KMS-11 (cell line): ENCODE results near the gene HVCN1.
"Not testable (repeated sequence)": the region's sequence is repeated elsewhere in the genome, so short reads cannot be mapped to it uniquely, and the experiment has no call there.

Experiments used
- H2AFZ ChIP-seq: fragments of 200-600 bp; sonication (generic); 2 replicates; pipeline ENCODE4 v1.6.1; 2016; ENCODE audit warnings: antibody characterized with exemption, mixed run types, low read depth
- H3K27ac ChIP-seq: fragments of 200-600 bp; sonication (generic); 2 replicates; pipeline ENCODE4 v1.6.1; 2016; ENCODE audit warnings: mild to moderate bottlenecking, mixed run types
- H3K27me3 ChIP-seq: fragments of 200-600 bp; sonication (generic); 2 replicates; pipeline ENCODE4 v1.6.1; 2017; ENCODE audit warnings: mild to moderate bottlenecking, low read depth, mixed run types, moderate library complexity; ENCODE audit not compliant: insufficient read depth
- H3K36me3 ChIP-seq: fragments of 200-600 bp; sonication (generic); 2 replicates; pipeline ENCODE4 v1.6.1; 2017; ENCODE audit warnings: mild to moderate bottlenecking, mixed run types; ENCODE audit not compliant: insufficient read depth
- H3K4me1 ChIP-seq: fragments of 200-600 bp; sonication (generic); 2 replicates; pipeline ENCODE4 v1.6.1; 2016; ENCODE audit warnings: mild to moderate bottlenecking, low read depth, mixed run types; ENCODE audit not compliant: poor library complexity, severe bottlenecking
- H3K4me2 ChIP-seq: fragments of 200-600 bp; sonication (generic); 2 replicates; pipeline ENCODE4 v1.7.0; 2016; ENCODE audit warnings: mild to moderate bottlenecking, mixed run types
- H3K4me3 ChIP-seq: fragments of 200-600 bp; sonication (generic); IDR thresholded peaks from 2 replicates; pipeline ENCODE4 v1.6.1; 2017; ENCODE audit warnings: low read depth, low read length, mixed read lengths; ENCODE audit not compliant: insufficient read depth
- H3K79me2 ChIP-seq: fragments of 200-600 bp; sonication (generic); 2 replicates; pipeline ENCODE4 v1.6.1; 2016; ENCODE audit warnings: low read depth, mixed run types; ENCODE audit not compliant: insufficient read depth
- H3K9ac ChIP-seq: fragments of 200-600 bp; sonication (generic); 2 replicates; pipeline ENCODE4 v1.6.1; 2016; ENCODE audit warnings: mild to moderate bottlenecking, mixed run types
- H4K20me1 ChIP-seq: fragments of 200-600 bp; sonication (generic); 2 replicates; pipeline ENCODE4 v1.6.1; 2016; ENCODE audit warnings: mild to moderate bottlenecking, mixed run types; ENCODE audit not compliant: insufficient read depth
- TF ChIP-seq, protein P1 (sequence below): fragments of 200-600 bp; sonication (generic); conservative IDR thresholded peaks from 2 replicates; pipeline ENCODE4 v1.6.1; 2017; ENCODE audit warnings: low read depth, mild to moderate bottlenecking, antibody characterized with exemption, low read length, moderate library complexity, mixed read lengths

Gene HVCN1, protein sequence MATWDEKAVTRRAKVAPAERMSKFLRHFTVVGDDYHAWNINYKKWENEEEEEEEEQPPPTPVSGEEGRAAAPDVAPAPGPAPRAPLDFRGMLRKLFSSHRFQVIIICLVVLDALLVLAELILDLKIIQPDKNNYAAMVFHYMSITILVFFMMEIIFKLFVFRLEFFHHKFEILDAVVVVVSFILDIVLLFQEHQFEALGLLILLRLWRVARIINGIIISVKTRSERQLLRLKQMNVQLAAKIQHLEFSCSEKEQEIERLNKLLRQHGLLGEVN

DNA sequence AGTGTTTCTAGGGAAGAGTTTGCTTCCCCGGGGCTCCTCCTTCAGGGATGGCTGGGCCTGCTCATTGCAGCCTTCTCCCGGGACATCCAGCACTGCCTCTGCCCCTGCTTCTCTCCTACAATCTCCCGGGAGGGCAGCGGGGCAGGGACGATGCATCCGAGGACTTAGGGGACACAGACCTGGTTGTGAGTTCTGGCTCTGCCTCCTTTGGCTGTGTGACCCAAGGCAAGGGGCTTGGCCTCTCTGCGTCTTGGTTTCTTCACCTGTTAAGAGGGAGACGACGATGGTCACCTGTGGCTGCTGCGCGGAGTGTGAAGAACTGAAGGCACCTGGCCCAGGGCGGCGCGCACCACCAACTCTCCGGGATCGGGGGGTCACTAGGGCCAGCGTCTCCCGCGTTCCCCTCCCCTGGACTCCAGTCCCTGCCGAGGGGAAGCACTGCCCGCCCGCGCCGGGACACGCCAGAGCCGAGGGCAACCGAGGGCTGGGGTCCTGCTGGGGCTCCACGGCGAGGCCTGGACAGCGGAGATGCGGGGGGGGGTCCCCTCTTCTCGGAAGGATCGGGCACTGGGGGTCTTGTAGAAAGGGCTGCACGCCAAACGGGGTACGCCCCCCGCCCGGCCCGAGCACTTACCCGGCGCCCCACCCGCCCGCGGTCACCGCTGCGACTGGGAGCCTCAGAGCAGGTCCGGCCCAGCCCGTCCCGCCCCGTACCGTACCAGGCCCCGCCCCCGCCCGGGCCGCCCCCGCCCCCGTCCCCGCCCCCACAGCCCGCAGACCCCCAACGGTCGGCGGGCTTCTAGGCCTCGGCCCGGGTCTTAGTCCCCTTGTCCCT is at the start of gene HVCN1:
TSS of gene HVCN1 (minus strand) at position 670 of the 835 bp plus-strand sequence. CDS start 5,870 bp downstream, outside the sequence.
- Histone ChIP-seq H3K9ac (no peak within 1 kb of the TSS), H3K27ac (no peak within 1 kb of the TSS), H4K20me1 (no peaks in the 10 kb centered on the region), H3K36me3 (no peaks in the 10 kb centered on the region), H2AFZ (no peak within 1 kb of the TSS), H3K4me3 (no peak within 1 kb of the TSS), H3K79me2 (no peaks in the 10 kb centered on the region), H3K27me3 (no peaks in the 10 kb centered on the region), H3K4me2 (no peak within 1 kb of the TSS), H3K4me1 (no peaks in the 10 kb centered on the region)
- TF ChIP-seq, protein P1, sequence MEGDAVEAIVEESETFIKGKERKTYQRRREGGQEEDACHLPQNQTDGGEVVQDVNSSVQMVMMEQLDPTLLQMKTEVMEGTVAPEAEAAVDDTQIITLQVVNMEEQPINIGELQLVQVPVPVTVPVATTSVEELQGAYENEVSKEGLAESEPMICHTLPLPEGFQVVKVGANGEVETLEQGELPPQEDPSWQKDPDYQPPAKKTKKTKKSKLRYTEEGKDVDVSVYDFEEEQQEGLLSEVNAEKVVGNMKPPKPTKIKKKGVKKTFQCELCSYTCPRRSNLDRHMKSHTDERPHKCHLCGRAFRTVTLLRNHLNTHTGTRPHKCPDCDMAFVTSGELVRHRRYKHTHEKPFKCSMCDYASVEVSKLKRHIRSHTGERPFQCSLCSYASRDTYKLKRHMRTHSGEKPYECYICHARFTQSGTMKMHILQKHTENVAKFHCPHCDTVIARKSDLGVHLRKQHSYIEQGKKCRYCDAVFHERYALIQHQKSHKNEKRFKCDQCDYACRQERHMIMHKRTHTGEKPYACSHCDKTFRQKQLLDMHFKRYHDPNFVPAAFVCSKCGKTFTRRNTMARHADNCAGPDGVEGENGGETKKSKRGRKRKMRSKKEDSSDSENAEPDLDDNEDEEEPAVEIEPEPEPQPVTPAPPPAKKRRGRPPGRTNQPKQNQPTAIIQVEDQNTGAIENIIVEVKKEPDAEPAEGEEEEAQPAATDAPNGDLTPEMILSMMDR: no peak

DNA sequence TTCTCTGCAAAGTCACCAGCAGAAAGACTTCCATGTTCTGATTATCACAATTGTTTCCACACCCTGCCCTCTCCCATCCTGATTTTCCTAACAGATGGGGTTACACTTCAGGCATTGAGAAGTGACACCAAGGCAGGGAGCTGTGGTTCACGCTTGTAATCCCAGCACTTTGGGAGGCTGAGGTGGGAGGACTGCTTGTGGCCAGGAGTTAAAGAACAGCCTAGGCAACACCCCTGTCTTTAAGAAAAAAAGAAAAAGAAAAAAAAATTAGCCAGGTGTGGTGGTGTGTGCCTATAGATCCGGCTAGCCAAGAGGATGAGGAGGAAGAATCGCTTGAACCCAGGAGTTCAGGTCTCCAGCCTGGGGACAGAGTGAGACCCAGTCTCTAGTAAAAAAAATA is 48.6 kb upstream of the HVCN1 start:
- H3K4me2 ChIP-seq: no peak overlapping the region
- H4K20me1 ChIP-seq: peaks cover 72% of the 10 kb centered on the region
- peaks cover 68% of the 10 kb centered on the region for H3K4me1 ChIP-seq
- H3K4me3 ChIP-seq: no peak overlapping the region
- TF ChIP-seq, protein P1: no peak
- no peak overlapping the region for H3K27ac ChIP-seq
- H2AFZ ChIP-seq: no peak overlapping the region
- no peak overlapping the region for H3K9ac ChIP-seq
- H3K79me2 ChIP-seq: peaks cover 100% of the 10 kb centered on the region
- H3K27me3 ChIP-seq: no peaks in the 10 kb centered on the region
- no peaks in the 10 kb centered on the region for H3K36me3 ChIP-seq

DNA sequence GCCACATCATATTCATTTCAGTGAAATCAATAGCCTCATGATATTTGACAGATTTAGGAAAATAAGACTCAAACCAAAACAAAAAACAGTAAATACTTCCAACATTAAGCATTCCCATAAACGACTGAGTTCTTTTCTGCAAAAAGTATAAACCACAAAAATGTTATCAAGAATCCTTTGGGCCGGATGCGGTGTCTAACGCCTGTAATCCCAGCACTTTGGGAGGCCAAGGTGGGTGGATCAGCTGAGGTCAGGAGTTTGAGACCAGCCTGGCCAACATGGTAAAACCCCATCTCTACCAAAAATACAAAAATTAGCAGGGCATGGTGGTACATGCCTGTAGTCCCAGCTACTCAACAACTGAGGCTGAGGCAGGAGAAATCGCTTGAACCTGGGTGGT is 48.1 kb upstream of the HVCN1 start:
- Histone ChIP-seq H4K20me1 (peaks cover 77% of the 10 kb centered on the region), H3K79me2 (peaks cover 100% of the 10 kb centered on the region), H3K4me1 (peaks cover 74% of the 10 kb centered on the region)
- not testable (repeated sequence) for H3K4me3 ChIP-seq, H2AFZ ChIP-seq, H3K9ac ChIP-seq, H3K27me3 ChIP-seq, H3K4me2 ChIP-seq, H3K27ac ChIP-seq, H3K36me3 ChIP-seq

DNA sequence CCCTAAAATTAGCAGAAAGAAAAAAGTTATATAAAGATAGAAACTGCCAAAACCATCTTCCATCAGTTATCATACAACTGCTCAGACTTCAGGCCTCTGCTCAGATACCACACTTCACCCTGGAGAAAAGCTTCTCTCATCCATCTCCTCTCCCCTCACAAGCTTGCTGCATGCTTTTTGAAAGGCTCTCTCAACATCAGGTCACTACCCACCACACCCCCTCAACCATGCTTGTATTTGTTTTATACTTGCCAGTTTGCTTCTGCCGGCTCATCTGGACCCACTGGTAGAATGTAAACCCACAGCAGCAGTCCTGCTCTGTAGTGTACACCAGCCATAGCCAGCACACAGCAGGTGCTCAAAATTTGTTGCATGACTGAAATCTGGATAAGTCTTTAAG is 45.0 kb upstream of the HVCN1 start:
- Histone ChIP-seq H3K4me1 (peaks cover 84% of the 10 kb centered on the region), H3K36me3 (no peaks in the 10 kb centered on the region), H3K79me2 (peaks cover 100% of the 10 kb centered on the region)

More for the DNA sequence above, 45.0 kb upstream of the HVCN1 start:
- Histone ChIP-seq H3K9ac (no peak overlapping the region), H3K4me3 (no peak overlapping the region), H3K27ac (no peak overlapping the region), H4K20me1 (peaks cover 61% of the 10 kb centered on the region), H3K4me2 (no peak overlapping the region; the same call in 1 of the 2 replicates), H3K27me3 (no peaks in the 10 kb centered on the region), H2AFZ (no peak overlapping the region)
- TF ChIP-seq, protein P1: no peak
